PC-3 (cell line): ENCODE results near the gene NMUR2. TPM values are rescaled to one million over a fixed set of nuclear protein-coding genes. Genes with fewer than 3 reads are reported as not detected.

Experiments used
- ATAC-seq: fragments of 200-7000 bp; cut with Tn5 transposase; 2 replicates; pipeline ENCODE4 v1.9.1; 2020; ENCODE audit warnings: mild to moderate bottlenecking, moderate library complexity
- BruUV-seq: library from RNA; stranded (reverse); fragments of 400-500 nt; replicated peaks from 2 replicates; lab custom pipeline; 2021; lab: Mats Ljungman, UMichigan
- CTCF ChIA-PET: fragments of 300-600 bp; sonication (Branson Sonifier 250); formaldehyde crosslinking; loops from one replicate; lab custom pipeline; 2022; ENCODE audit warnings: antibody characterized with exemption; lab: Charles Lee
- POLR2A ChIA-PET: fragments of 300-600 bp; sonication (Branson Sonifier 250); formaldehyde crosslinking; loops from one replicate; lab custom pipeline; 2022; ENCODE audit warnings: antibody characterized with exemption; ENCODE audit not compliant: unreplicated experiment; lab: Charles Lee
- DNase-seq: peaks from one replicate; pipeline ENCODE4 v3.0.0-alpha.2; 2015
- H2AFZ ChIP-seq: fragments of 300-600 bp; sonication (generic); 2 replicates; pipeline ENCODE4 v1.6.0; 2016; ENCODE audit warnings: antibody characterized with exemption, low read length
- H3F3A ChIP-seq: fragments of 300-600 bp; sonication (generic); one replicate; pipeline ENCODE4 v1.6.0; 2017; ENCODE audit warnings: antibody characterized with exemption, low read length, control low read depth, mild to moderate bottlenecking; ENCODE audit not compliant: unreplicated experiment
- H3K27ac ChIP-seq: fragments of 300-600 bp; sonication (generic); 2 replicates; pipeline ENCODE4 v1.5.1; 2016; ENCODE audit warnings: mild to moderate bottlenecking, low read length
- H3K27me3 ChIP-seq: fragments of 300-600 bp; sonication (generic); 2 replicates; pipeline ENCODE4 v1.6.1; 2016; ENCODE audit warnings: low read length, mixed read lengths
- H3K36me3 ChIP-seq: fragments of 300-600 bp; sonication (generic); 2 replicates; pipeline ENCODE4 v1.6.1; 2016; ENCODE audit warnings: low read depth, mixed run types, low read length, mixed read lengths
- H3K4me1 ChIP-seq: fragments of 300-600 bp; sonication (generic); 2 replicates; pipeline ENCODE4 v1.5.1; 2016; ENCODE audit warnings: low read length; ENCODE audit not compliant: insufficient read depth
- H3K4me2 ChIP-seq: fragments of 300-600 bp; sonication (generic); 2 replicates; pipeline ENCODE4 v1.6.0; 2016; ENCODE audit warnings: low read length
- H3K4me3 ChIP-seq: fragments of 300-600 bp; sonication (generic); 2 replicates; pipeline ENCODE4 v1.5.1; 2016; ENCODE audit warnings: mild to moderate bottlenecking, low read length, mixed read lengths
- H3K79me2 ChIP-seq: fragments of 300-600 bp; sonication (generic); 2 replicates; pipeline ENCODE4 v1.6.1; 2017; ENCODE audit warnings: low read length, mixed read lengths
- H3K9ac ChIP-seq: fragments of 300-600 bp; sonication (generic); 2 replicates; pipeline ENCODE4 v1.6.0; 2016; ENCODE audit warnings: mild to moderate bottlenecking, low read length
- H3K9me2 ChIP-seq: fragments of 300-600 bp; sonication (generic); replicated peaks from 2 replicates; pipeline ENCODE4 v1.6.1; 2016; ENCODE audit warnings: mixed run types, low read length, mixed read lengths
- H3K9me3 ChIP-seq: fragments of 300-600 bp; sonication (generic); 2 replicates; pipeline ENCODE4 v1.6.1; 2016; ENCODE audit warnings: low read length, mixed read lengths
- H4K20me1 ChIP-seq: fragments of 300-600 bp; sonication (generic); 2 replicates; pipeline ENCODE4 v1.6.1; 2016; ENCODE audit warnings: low read length, mixed read lengths
- CTCF ChIP-seq: fragments of 300-600 bp; sonication (generic); conservative IDR thresholded peaks from 2 replicates; pipeline ENCODE4 v1.5.1; 2017; ENCODE audit warnings: antibody characterized with exemption, low read depth, mild to moderate bottlenecking, low read length
- EZH2 ChIP-seq: fragments of 300-600 bp; sonication (generic); IDR thresholded peaks from one replicate; pipeline ENCODE4 v1.6.1; 2017; ENCODE audit warnings: antibody characterized with exemption, mild to moderate bottlenecking, low read length; ENCODE audit not compliant: unreplicated experiment
- EZH2phosphoT487 ChIP-seq: fragments of 300-600 bp; sonication (generic); IDR thresholded peaks from 2 replicates; pipeline ENCODE4 v1.6.1; 2018; ENCODE audit warnings: mild to moderate bottlenecking, antibody characterized with exemption, low read length, borderline replicate concordance
- intact Hi-C: fragments of 100-400 bp; cut with micrococcal nuclease; formaldehyde crosslinking; loops from 2 replicates; pipeline ENCODE4 v1.9.0; 2023
- total RNA-seq: library from RNA; depleted of rRNA; stranded (reverse); fragments of >200 nt; gene quantifications from 2 replicates; pipeline ENCODE4 v1.2.3, GENCODE V29; 2014

Gene NMUR2
- total RNA-seq, 1 experiment from 2014 or later, result not detected

GRCh38 chr5:152406082-152406481, 1.0 kb upstream of the NMUR2 start:
- no TSS peak for BruUV-seq
- no peaks in the 10 kb centered on the region for H3K9me3 ChIP-seq
- TF ChIP-seq EZH2 (no peak), CTCF (no peak), EZH2phosphoT487 (no peak)
- H3K4me3 ChIP-seq, result no peak overlapping the region
- H3K27me3 ChIP-seq, result no peaks in the 10 kb centered on the region
- no peaks in the 10 kb centered on the region for H3K36me3 ChIP-seq
- H3F3A ChIP-seq, result no peaks in the 10 kb centered on the region
- no peaks in the 10 kb centered on the region for H3K4me1 ChIP-seq
- ChIA-PET POLR2A (no interaction called here), CTCF (no interaction called here)
- no peaks in the 10 kb centered on the region for H3K9me2 ChIP-seq
- no peaks in the 10 kb centered on the region for H3K79me2 ChIP-seq
- no peaks in the 10 kb centered on the region for H4K20me1 ChIP-seq
- DNase-seq (no peak), ATAC-seq (no peak)
- intact Hi-C loops, result no loop called here
- no peak overlapping the region for H3K4me2 ChIP-seq
- no peak overlapping the region for H3K9ac ChIP-seq
- H3K27ac ChIP-seq, result no peak overlapping the region
- H2AFZ ChIP-seq, result no peak overlapping the region

GRCh38 chr5:152404494-152404893, 585 bp downstream of the NMUR2 start:
- ChIA-PET CTCF (no interaction called here), POLR2A (no interaction called here)
- Histone ChIP-seq H3K9me2 (no peaks in the 10 kb centered on the region), H3K27me3 (no peaks in the 10 kb centered on the region), H3K27ac (no peak overlapping the region), H3F3A (no peaks in the 10 kb centered on the region), H3K9ac (no peak overlapping the region), H3K4me1 (no peaks in the 10 kb centered on the region), H3K9me3 (no peaks in the 10 kb centered on the region), H3K4me3 (no peak overlapping the region), H4K20me1 (no peaks in the 10 kb centered on the region), H3K79me2 (no peaks in the 10 kb centered on the region), H2AFZ (no peak overlapping the region), H3K4me2 (no peak overlapping the region), H3K36me3 (no peaks in the 10 kb centered on the region)
- ATAC-seq (no peak), DNase-seq (no peak)
- no TSS peak for BruUV-seq
- intact Hi-C loops, result no loop called here
- no peak for TF ChIP-seq EZH2phosphoT487
- no peak for TF ChIP-seq EZH2
- TF ChIP-seq CTCF, result no peak

GRCh38 chr5:152403046-152403445, 2.0 kb downstream of the NMUR2 start:
- Histone ChIP-seq H3K4me2 (no peak overlapping the region), H3K4me1 (no peaks in the 10 kb centered on the region), H3K4me3 (no peak overlapping the region), H3F3A (no peaks in the 10 kb centered on the region), H3K36me3 (no peaks in the 10 kb centered on the region), H3K79me2 (no peaks in the 10 kb centered on the region), H4K20me1 (no peaks in the 10 kb centered on the region), H3K9me3 (no peaks in the 10 kb centered on the region), H3K9me2 (no peaks in the 10 kb centered on the region), H2AFZ (no peak overlapping the region), H3K9ac (no peak overlapping the region), H3K27ac (no peak overlapping the region), H3K27me3 (0 out of 2 replicates have a peak, but pooled peaks cover 4% of the 10 kb centered on the region)
- CTCF ChIA-PET, result no interaction called here
- DNase-seq, result peak; percentile 63
- BruUV-seq, result no TSS peak
- ATAC-seq, result peak; percentile 61
- no peak for TF ChIP-seq EZH2
- no peak for TF ChIP-seq CTCF
- TF ChIP-seq EZH2phosphoT487, result no peak
- intact Hi-C loops, result no loop called here
- POLR2A ChIA-PET, result no interaction called here
